Heart left ventricle (tissue), 16 donors: ENCODE data around the gene UMODL1. TPM values are rescaled to one million over a fixed set of nuclear protein-coding genes. Genes with fewer than 3 reads are reported as not detected.
A peak's percentile ranks its signal among the peaks of the same experiment; 100 is the strongest.

Experiments used
- ATAC-seq, 4 donors: fragments of 200-7000 bp; cut with Tn5 transposase; one replicate each; pipeline ENCODE4 v1.9.1; 2020 to 2022; ENCODE audit warnings: moderate library complexity in 4 of 4, mild to moderate bottlenecking in 3 of 4, moderate number of reproducible peaks in 1 of 4
- DNase-seq, 5 donors: peaks; one replicate each; pipeline ENCODE4 v3.0.0-alpha.2; 2020
- H3K27ac ChIP-seq, 12 donors: fragments of 200-600 bp; sonication (generic) in 4 of 12; one replicate each; pipeline versions ENCODE4 v1.5.0 to v1.8.0; 2016 to 2022; ENCODE audit warnings: mild to moderate bottlenecking in 2 of 12
- H3K27me3 ChIP-seq, 9 donors: fragments of 200-600 bp; sonication (generic) in 2 of 9; one replicate each; pipeline versions ENCODE4 v1.5.1 to v1.8.0; 2016 to 2022; ENCODE audit warnings: mild to moderate bottlenecking in 3 of 9
- H3K36me3 ChIP-seq, 9 donors: fragments of 200-600 bp; sonication (generic) in 2 of 9; one replicate each; pipeline versions ENCODE4 v1.5.0 to v1.8.0; 2018 to 2022; ENCODE audit warnings: mild to moderate bottlenecking in 2 of 9
- H3K4me1 ChIP-seq, 12 donors: fragments of 200-600 bp; sonication (generic) in 4 of 12; one replicate each; pipeline versions ENCODE4 v1.5.0 to v1.8.0; 2016 to 2022; ENCODE audit warnings: mild to moderate bottlenecking in 3 of 12
- H3K4me3 ChIP-seq, 12 donors: fragments of 200-600 bp; sonication (generic) in 4 of 12; one replicate each; pipeline versions ENCODE4 v1.5.0 to v1.8.0; 2017 to 2022; ENCODE audit warnings: mild to moderate bottlenecking in 9 of 12, moderate library complexity in 4 of 12
- H3K9me3 ChIP-seq, 12 donors: fragments of 200-600 bp; sonication (generic) in 4 of 12; one replicate each; pipeline versions ENCODE4 v1.5.0 to v1.8.0; 2016 to 2022; ENCODE audit warnings: mild to moderate bottlenecking in 1 of 12
- CTCF ChIP-seq, 12 donors: fragments of 200-600 bp; sonication (generic) in 4 of 12; IDR thresholded peaks; one replicate each; pipeline versions ENCODE4 v1.5.0 to v1.8.0; 2018 to 2022; ENCODE audit warnings: antibody characterized with exemption in 12 of 12, mild to moderate bottlenecking in 5 of 12
- POLR2A ChIP-seq, 2 donors: fragments of 450-650 bp; IDR thresholded peaks; one replicate each; pipeline ENCODE4 v1.6.1; 2017; ENCODE audit warnings: antibody characterized with exemption in 2 of 2, mild to moderate bottlenecking in 2 of 2, moderate library complexity in 2 of 2
- WGBS, 4 donors: extraction: QIAGEN DNeasy Blood & Tissue Kit in 2 of 4; methylation state at CpG; one replicate each; pipeline versions ENCODE4 v1.1.5 to v1.1.7; 2013 to 2018; 5-methylcytosine and 5-hydroxymethylcytosine counted together
- intact Hi-C, 10 donors: fragments of 100-400 bp; cut with DNase I; formaldehyde crosslinking; loops; one replicate each; pipeline versions ENCODE4 v1.11.1 to v1.14.2; 2022
- polyA plus RNA-seq, 2 donors: library from polyadenylated mRNA; stranded (reverse); fragments of 200-250 nt; gene quantifications; one replicate each; pipeline ENCODE4 v1.2.3, GENCODE V29; 2013
- total RNA-seq, 9 donors: library from RNA; depleted of rRNA in 2 of 9; stranded (reverse); fragments of >200 nt in 2 of 9; fragmentation: NEBNext Ultra II Directional in 3 of 9; extraction: Animal tissue kit (Norgen Biotek cat#: 25700) in 3 of 9; gene quantifications; one replicate each; pipeline versions ENCODE4 v1.1.0 to v1.2.4, GENCODE V29; 2016 to 2023
- donor health status: ischemic (EF 13 %, LVEDD 7.1; RV severe dilation, severe dysfunction).
- donor health status: healthy with polysubstance abuse.
- donor health status: DM: no; HTN: yes; CAD: no.
- donor health status: DM: no; HTN: no; CAD: no.
- donor health status: ischemic (EF 25% LVEDD 6.9; RV normal size, moderate dysfunction).
- donor health status: ischemic (EF 25% LVEDD 5.7; RV mildly dilated, moderate dysfunction).
- donor health status: healthy.
- donor health status: DM: yes; HTN: yes; CAD: no.
- donor health status: ischemic (EF 35%, LVEDD 5.7; RV mildly dilated, moderate dysfunction).
- donor health status: nonischemic (EF 11% LVEDD 7.7; RV severe dilation, severe dysfunction).
- donor health status: DM: yes; HTN: yes; CAD: no.
- donor health status: PGD.
- donor health status: ischemic (EF 29% LVEDD 5.4; RV normal size, mild dysfunction).
- donor health status: nonischemic (EF 23%, LVEDD 6.1; RV moderate dilation, normal function).

Gene UMODL1
- total and polyA plus RNA-seq, 11 donors = 0.07 to 0.19 TPM; not detected in 9

GRCh38 chr21:42066521-42066920 is 4.6 kb upstream of the UMODL1 start:
- intact Hi-C loops = no loop called here
- no peaks in the 10 kb centered on the region for H3K9me3 ChIP-seq
- H3K27ac ChIP-seq = no peak overlapping the region
- no peak overlapping the region for H3K4me3 ChIP-seq
- ATAC-seq (no peak), DNase-seq (peak in 1 of 5 donors; percentile 17)
- no peaks in the 10 kb centered on the region for H3K36me3 ChIP-seq
- peaks cover 0 to 28% (median 0%) of the 10 kb centered on the region in 12 donors for H3K4me1 ChIP-seq
- H3K27me3 ChIP-seq = peaks cover 0 to 27% (median 0%) of the 10 kb centered on the region in 9 donors
- TF ChIP-seq CTCF (IDR thresholded peaks at IDR 0.05) (no peak), POLR2A (IDR thresholded peaks at IDR 0.05) (no peak)
- WGBS, 4 donors = 79 to 92% (median 85%) methylated on average over 4 of the region's 4 CpGs

GRCh38 chr21:42067531-42068255 is 3.4 kb upstream of the UMODL1 start:
- H3K36me3 ChIP-seq = no peaks in the 10 kb centered on the region
- H3K9me3 ChIP-seq = no peaks in the 10 kb centered on the region
- DNase-seq (peak in 1 of 5 donors; percentile 21), ATAC-seq (no peak)
- peaks cover 0 to 26% (median 0%) of the 10 kb centered on the region in 9 donors for H3K27me3 ChIP-seq
- no peak overlapping the region for H3K4me3 ChIP-seq
- intact Hi-C loops = no loop called here
- H3K27ac ChIP-seq = no peak overlapping the region
- TF ChIP-seq POLR2A (IDR thresholded peaks at IDR 0.05) (no peak), CTCF (IDR thresholded peaks at IDR 0.05) (no peak)
- peaks cover 0 to 16% (median 0%) of the 10 kb centered on the region in 12 donors for H3K4me1 ChIP-seq
- 70 to 78% (median 72%) methylated on average over 28 to 30 of the region's 30 CpGs for WGBS, 4 donors

GRCh38 chr21:42068256-42068545 is 2.9 kb upstream of the UMODL1 start:
- Histone ChIP-seq H3K27ac (no peak overlapping the region), H3K4me1 (peaks cover 0 to 11% (median 0%) of the 10 kb centered on the region in 12 donors), H3K36me3 (no peaks in the 10 kb centered on the region), H3K27me3 (peaks cover 0 to 26% (median 0%) of the 10 kb centered on the region in 9 donors), H3K4me3 (no peak overlapping the region), H3K9me3 (no peaks in the 10 kb centered on the region)
- TF ChIP-seq POLR2A (IDR thresholded peaks at IDR 0.05) (no peak), CTCF (IDR thresholded peaks at IDR 0.05) (no peak)
- WGBS, 4 donors = 91 to 94% (median 93%) methylated on average over 4 to 6 of the region's 6 CpGs
- intact Hi-C loops = no loop called here
- no peak for ATAC-seq
- DNase-seq = no peak

- no peak overlapping the region for H3K4me3 ChIP-seq
- H3K36me3 ChIP-seq = no peaks in the 10 kb centered on the region
- no peaks in the 10 kb centered on the region for H3K9me3 ChIP-seq
- TF ChIP-seq POLR2A (IDR thresholded peaks at IDR 0.05) (no peak), CTCF (IDR thresholded peaks at IDR 0.05) (no peak)
- ATAC-seq (peak in 1 of 4 donors; percentile 18), DNase-seq (no peak)
- WGBS, 4 donors = 92 to 96% (median 94%) methylated on average over 5 of the region's 5 CpGs
- peaks cover 0 to 23% (median 0%) of the 10 kb centered on the region in 9 donors for H3K27me3 ChIP-seq
- peaks cover 0 to 7% (median 0%) of the 10 kb centered on the region in 12 donors for H3K4me1 ChIP-seq
- intact Hi-C loops = no loop called here
- no peak overlapping the region for H3K27ac ChIP-seq
Observed at GRCh38 chr21:42068592-42068991, 2.5 kb upstream of the UMODL1 start.
